GM06990 (cell line): Measurements from ENCODE around the gene C9orf152.

Experiments used
- DNase-seq: peaks from one replicate; pipeline ENCODE4 v3.0.0-alpha.2; 2011; ENCODE audit not compliant: insufficient read length; ENCODE audit errors: extremely low read depth
- H3K27me3 ChIP-seq: replicated peaks from 2 replicates; pipeline ENCODE4 v1.6.0; 2011; ENCODE audit warnings: low read length; ENCODE audit not compliant: control insufficient read depth, insufficient read depth
- H3K36me3 ChIP-seq: 2 replicates; pipeline ENCODE4 v1.5.1; 2011; ENCODE audit warnings: low read length; ENCODE audit not compliant: control insufficient read depth, insufficient read depth
- H3K4me3 ChIP-seq: replicated peaks from 2 replicates; pipeline ENCODE4 v1.5.1; 2011; ENCODE audit warnings: low read depth, mild to moderate bottlenecking, control low read depth, low read length
- CTCF ChIP-seq: IDR thresholded peaks from 2 replicates; pipeline ENCODE4 v1.5.1; 2011; ENCODE audit warnings: low read length, control low read depth, mild to moderate bottlenecking, inconsistent platforms; ENCODE audit not compliant: insufficient read depth, poor library complexity, severe bottlenecking

Gene C9orf152

GRCh38 chr9:110189559-110190320 is 18.2 kb downstream of the C9orf152 start:
- Histone ChIP-seq H3K4me3 (no peak overlapping the region), H3K27me3 (no peaks in the 10 kb centered on the region), H3K36me3 (no peaks in the 10 kb centered on the region)
- no peak for DNase-seq
- TF ChIP-seq CTCF: no peak

GRCh38 chr9:110188991-110189390 is 19.0 kb downstream of the C9orf152 start:
- no peak for DNase-seq
- Histone ChIP-seq H3K27me3 (no peaks in the 10 kb centered on the region), H3K4me3 (no peak overlapping the region), H3K36me3 (no peaks in the 10 kb centered on the region)
- TF ChIP-seq CTCF: no peak

- DNase-seq: no peak
- Histone ChIP-seq H3K27me3 (no peaks in the 10 kb centered on the region), H3K4me3 (no peak overlapping the region), H3K36me3 (no peaks in the 10 kb centered on the region)
- TF ChIP-seq CTCF: no peak
These were observed 19.9 kb downstream of the C9orf152 start for GRCh38 chr9:110188101-110188500.

- Histone ChIP-seq H3K27me3 (no peaks in the 10 kb centered on the region), H3K4me3 (no peak overlapping the region), H3K36me3 (no peaks in the 10 kb centered on the region)
- no peak for DNase-seq
- no peak for TF ChIP-seq CTCF
These were observed 20.8 kb downstream of the C9orf152 start for GRCh38 chr9:110187126-110187525.

- DNase-seq: no peak
- Histone ChIP-seq H3K36me3 (no peaks in the 10 kb centered on the region), H3K27me3 (no peaks in the 10 kb centered on the region), H3K4me3 (no peak overlapping the region)
- TF ChIP-seq CTCF: no peak
These were observed 21.7 kb downstream of the C9orf152 start for GRCh38 chr9:110186254-110186653.

- no peak overlapping the region for H3K4me3 ChIP-seq
- no peaks in the 10 kb centered on the region for H3K36me3 ChIP-seq
- no peaks in the 10 kb centered on the region for H3K27me3 ChIP-seq
- DNase-seq: no peak
- no peak for TF ChIP-seq CTCF
These were observed 22.2 kb downstream of the C9orf152 start for GRCh38 chr9:110185806-110186205.
